Left cardiac atrium (tissue), 4 donors: Measurements from ENCODE around the gene QKI. TPM values are rescaled to one million over a fixed set of nuclear protein-coding genes. Genes with fewer than 3 reads are reported as not detected.

Experiments
- ATAC-seq, 2 donors: fragments of 200-7000 bp; cut with Tn5 transposase; one replicate each; pipeline ENCODE4 v1.9.1; 2020; ENCODE audit warnings: mild to moderate bottlenecking in 2 of 2, moderate library complexity in 2 of 2
- DNase-seq: peaks from one replicate; pipeline ENCODE4 v3.0.0-alpha.2; 2020
- intact Hi-C, 2 donors: fragments of 100-400 bp; cut with DNase I; formaldehyde crosslinking; loops; one replicate each; pipeline versions ENCODE4 v1.14.1 to v1.15.1; 2022 to 2023
- total RNA-seq, 2 donors: library from RNA; stranded (reverse); fragmentation: NEBNext Ultra II Directional; extraction: Animal tissue kit (Norgen Biotek cat#: 25700); gene quantifications; one replicate each; pipeline ENCODE4 v1.2.1, GENCODE V29; 2021
- donor health status: DM: no; HTN: yes; CAD: no.
- donor health status: DM: no; HTN: yes; CAD: no; lungs with severe emphysema.
- donor health status: DM: yes; HTN: yes; CAD: no.
- donor health status: Dilated cardiomyopathy.

The QKI gene
- total RNA-seq, 2 donors from 2014 or later, result 317 to 351 TPM

- intact Hi-C loops, result no loop called here
- no peak for DNase-seq
- no peak for ATAC-seq
Measured at GRCh38 chr6:163539101-163539762, 124.7 kb downstream of the QKI start.

GRCh38 chr6:163543321-163543720, 128.8 kb downstream of the QKI start:
- DNase-seq, result no peak
- intact Hi-C loops, result no loop called here
- no peak for ATAC-seq

GRCh38 chr6:163545370-163545769, 130.9 kb downstream of the QKI start:
- no peak for DNase-seq
- intact Hi-C loops, result no loop called here
- ATAC-seq, result no peak

GRCh38 chr6:163547287-163547686, 132.8 kb downstream of the QKI start:
- ATAC-seq, result no peak
- intact Hi-C loops, result no loop called here

GRCh38 chr6:163548624-163549023, 134.1 kb downstream of the QKI start:
- DNase-seq (no peak), ATAC-seq (no peak)

More at GRCh38 chr6:163547287-163547686, 132.8 kb downstream of the QKI start:
- no peak for DNase-seq

GRCh38 chr6:163554032-163554431, 139.5 kb downstream of the QKI start:
- intact Hi-C loops, result loop anchor here in 1 of 2 donors (10.0 kb wide), 1 partner anchor 119 kb away; no protein-coding TSS in a partner anchor
- peak in 1 of 2 donors; percentile 18 for ATAC-seq
- no peak for DNase-seq

More at GRCh38 chr6:163548624-163549023, 134.1 kb downstream of the QKI start:
- intact Hi-C loops, result no loop called here

GRCh38 chr6:163554663-163555062, 140.1 kb downstream of the QKI start:
- intact Hi-C loops, result loop anchor here in 1 of 2 donors (10.0 kb wide), 1 partner anchor 120 kb away; no protein-coding TSS in a partner anchor
- DNase-seq, result peak; percentile 35
- peak in 1 of 2 donors; percentile 54 for ATAC-seq

- intact Hi-C loops, result loop anchor here in 1 of 2 donors (10.0 kb wide), 1 partner anchor 125 kb away; no protein-coding TSS in a partner anchor
- DNase-seq (no peak), ATAC-seq (no peak)
Measured at GRCh38 chr6:163559661-163560060, 145.1 kb downstream of the QKI start.

GRCh38 chr6:163563318-163563717, 148.8 kb downstream of the QKI start:
- intact Hi-C loops, result no loop called here
- ATAC-seq (no peak), DNase-seq (no peak)

- DNase-seq, result no peak
- intact Hi-C loops, result no loop called here
- no peak for ATAC-seq
Measured at GRCh38 chr6:163564534-163564933, 150.0 kb downstream of the QKI start.

GRCh38 chr6:163565140-163565539, 150.6 kb downstream of the QKI start:
- intact Hi-C loops, result no loop called here
- DNase-seq (no peak), ATAC-seq (peak in 1 of 2 donors; percentile 47)

GRCh38 chr6:163566056-163566455, 151.5 kb downstream of the QKI start:
- no peak for DNase-seq
- no peak for ATAC-seq
- intact Hi-C loops, result no loop called here

GRCh38 chr6:163568275-163568674, 153.8 kb downstream of the QKI start:
- no peak for ATAC-seq
- intact Hi-C loops, result no loop called here
- no peak for DNase-seq

- no peak for DNase-seq
- no peak for ATAC-seq
- intact Hi-C loops, result loop anchor here (10.0 kb wide), 1 partner anchor 386 kb away; no protein-coding TSS in a partner anchor
Measured at GRCh38 chr6:163570579-163571231, 156.2 kb downstream of the QKI start.

- DNase-seq, result no peak
- intact Hi-C loops, result loop anchor here (10.0 kb wide), 1 partner anchor 387 kb away; no protein-coding TSS in a partner anchor
- ATAC-seq, result no peak
Measured at GRCh38 chr6:163571730-163572129, 157.2 kb downstream of the QKI start.

GRCh38 chr6:163572612-163573011, 158.1 kb downstream of the QKI start:
- DNase-seq (no peak), ATAC-seq (peak in 1 of 2 donors; percentile 54)
- intact Hi-C loops, result loop anchor here (10.0 kb wide), 1 partner anchor 388 kb away; no protein-coding TSS in a partner anchor

- no peak for ATAC-seq
- DNase-seq, result no peak
- intact Hi-C loops, result loop anchor here (10.0 kb wide), 1 partner anchor 389 kb away; no protein-coding TSS in a partner anchor
Measured at GRCh38 chr6:163573503-163574179, 159.1 kb downstream of the QKI start.

- no peak for DNase-seq
- ATAC-seq, result no peak
- intact Hi-C loops, result loop anchor here (10.0 kb wide), 1 partner anchor 391 kb away; no protein-coding TSS in a partner anchor
Measured at GRCh38 chr6:163576114-163576513, 161.6 kb downstream of the QKI start.

GRCh38 chr6:163577404-163577803, 162.9 kb downstream of the QKI start:
- intact Hi-C loops, result loop anchor here (10.0 kb wide), 1 partner anchor 393 kb away; no protein-coding TSS in a partner anchor
- ATAC-seq, result no peak
- no peak for DNase-seq
